Cerebellar cortex (tissue), 1 donor: ENCODE results near the gene PHYKPL.

Experiments
- DNase-seq: peaks from one replicate; pipeline ENCODE4 v3.0.0-alpha.2; 2015; ENCODE audit warnings: low spot score

Gene PHYKPL

DNA sequence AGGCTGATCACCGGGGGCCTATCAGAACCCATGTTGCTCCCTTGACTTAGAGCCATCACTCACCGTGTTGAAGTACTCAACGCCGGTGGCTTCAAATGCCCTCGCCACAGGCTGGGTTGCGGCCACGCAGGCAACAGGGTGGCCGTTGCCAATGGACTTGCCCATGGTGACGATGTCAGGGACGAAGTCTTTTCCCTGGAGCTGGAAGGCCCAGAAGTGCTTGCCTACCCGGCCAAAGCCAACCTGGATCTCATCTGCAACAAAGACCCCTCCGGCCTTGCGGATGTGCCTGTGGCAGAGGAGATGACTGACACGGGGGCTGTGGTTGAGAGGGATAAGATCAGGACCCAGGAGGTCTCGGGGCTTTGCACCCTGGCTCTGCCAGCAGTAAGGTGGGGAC is 10.3 kb downstream of the PHYKPL start:
- DNase-seq, result no peak

DNA sequence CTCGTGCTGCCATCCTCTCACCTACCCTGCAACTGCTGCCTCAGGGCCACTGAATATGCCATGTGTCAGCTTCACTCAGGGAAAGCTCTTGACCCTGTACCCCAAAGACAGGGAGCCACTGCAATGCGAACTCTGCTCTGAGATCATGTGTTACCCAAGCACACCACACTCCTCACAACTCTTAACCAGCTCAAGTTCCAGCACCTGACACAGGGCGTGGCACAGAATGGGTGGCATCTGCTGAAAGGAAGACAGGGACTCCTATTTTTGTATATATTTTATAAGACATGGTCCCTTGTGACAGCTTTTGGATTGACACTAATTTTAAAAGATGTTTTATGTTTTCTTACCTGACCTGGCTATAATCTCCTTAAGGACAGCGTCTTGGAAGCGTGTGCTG is 10.7 kb downstream of the PHYKPL start:
- no peak for DNase-seq

DNA sequence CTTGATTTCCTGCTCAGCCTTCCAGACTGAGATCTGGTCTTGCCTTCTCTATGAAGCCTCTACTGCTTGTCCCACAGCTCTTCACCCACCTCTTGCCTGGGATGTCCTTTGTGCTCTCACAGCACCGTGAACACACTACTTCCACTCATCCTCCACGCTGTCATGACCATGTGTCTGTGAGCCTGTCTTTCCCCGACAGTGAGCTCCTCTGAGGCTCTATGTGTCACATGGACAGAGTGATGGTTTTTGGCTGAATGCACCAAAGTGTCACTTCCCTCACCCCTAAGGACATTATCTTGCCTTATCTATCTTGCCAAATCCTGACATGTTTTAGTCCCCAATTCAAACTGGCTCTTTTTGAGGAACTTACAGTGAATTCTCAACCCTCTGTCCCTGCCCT is 11.3 kb downstream of the PHYKPL start:
- DNase-seq, result no peak

DNA sequence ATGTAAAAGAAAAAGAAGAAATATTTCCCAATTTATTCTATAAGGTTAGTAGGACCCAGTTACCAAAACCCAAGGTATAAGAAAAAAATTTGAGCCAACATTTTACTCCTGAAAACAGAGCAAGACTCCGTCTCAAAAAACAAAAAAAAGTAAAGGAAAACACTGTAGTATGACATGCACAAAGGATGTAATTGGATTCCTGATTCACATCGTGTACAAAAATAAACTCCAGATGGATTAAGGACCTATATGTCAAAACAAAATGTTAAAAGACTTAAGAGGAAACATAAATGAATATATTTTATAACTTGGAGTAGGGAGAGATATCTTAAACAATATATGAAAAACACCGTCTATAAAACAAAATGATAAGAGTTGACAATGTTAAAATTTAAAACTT is 13.8 kb downstream of the PHYKPL start:
- DNase-seq, result no peak

DNA sequence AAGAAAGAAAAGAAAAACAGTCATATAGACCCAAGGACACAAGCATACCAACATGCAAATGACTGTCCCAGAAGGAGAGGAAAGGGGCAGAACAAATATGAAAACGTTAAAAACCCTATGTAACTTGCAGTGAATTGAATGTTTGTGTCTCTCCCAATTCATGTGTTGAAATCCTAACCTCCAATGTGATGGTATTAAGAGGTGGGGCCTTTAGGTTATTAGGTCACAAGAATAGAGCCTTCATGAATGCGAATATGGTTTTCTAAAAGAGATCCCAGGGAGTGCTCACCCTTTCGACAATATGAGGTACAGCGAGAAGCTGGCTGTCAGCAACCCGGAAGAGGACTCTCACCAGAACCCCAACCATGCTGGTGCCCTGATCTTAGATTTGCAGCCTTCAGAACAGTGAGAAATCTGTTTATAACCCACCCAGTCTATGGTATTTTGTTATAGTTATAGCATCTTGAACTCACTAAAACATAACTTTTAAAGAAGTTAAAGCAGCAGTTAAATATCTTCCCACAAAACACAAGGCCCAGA is 14.3 kb downstream of the PHYKPL start:
- DNase-seq, result no peak

DNA sequence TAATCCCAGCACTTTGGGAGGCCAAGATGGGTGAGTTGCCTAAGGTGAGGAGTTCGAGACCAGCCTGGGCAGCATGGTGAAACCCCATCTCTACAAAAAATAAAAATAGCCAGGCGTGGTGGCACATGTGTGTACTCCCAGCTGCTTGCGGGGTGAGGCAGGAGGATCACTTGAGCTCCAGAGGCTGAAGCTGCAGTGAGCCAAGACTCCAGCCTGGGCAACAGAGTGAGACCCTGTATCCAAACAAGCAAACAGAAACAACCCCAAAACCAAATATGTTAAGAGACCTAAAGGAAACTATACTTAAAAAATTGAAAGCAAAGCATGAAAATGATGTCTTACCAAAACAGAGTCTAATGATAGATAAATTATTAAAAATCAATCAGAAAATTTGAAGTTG is 15.8 kb downstream of the PHYKPL start:
- no peak for DNase-seq

DNA sequence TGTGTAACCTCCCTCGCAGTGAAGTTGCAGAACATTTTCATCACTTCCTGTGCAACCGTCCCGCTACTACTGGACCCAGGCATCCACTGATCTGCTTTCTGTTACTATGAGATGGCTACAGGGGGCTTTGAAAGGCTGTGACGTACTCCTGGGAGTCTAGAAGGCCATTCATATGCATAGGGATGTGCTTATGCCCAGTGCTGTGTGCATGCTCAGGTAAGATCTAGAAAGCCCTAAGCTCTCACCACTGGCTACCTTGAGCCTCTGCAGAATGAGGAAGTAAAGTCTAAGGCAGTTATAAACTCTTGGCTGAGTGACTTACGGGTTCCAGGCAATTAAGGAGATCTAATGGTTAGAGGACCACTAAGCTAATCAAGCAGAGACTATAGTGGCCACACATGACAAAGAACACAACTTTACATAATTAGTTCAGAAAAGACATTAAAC is 16.5 kb downstream of the PHYKPL start:
- no peak for DNase-seq

DNA sequence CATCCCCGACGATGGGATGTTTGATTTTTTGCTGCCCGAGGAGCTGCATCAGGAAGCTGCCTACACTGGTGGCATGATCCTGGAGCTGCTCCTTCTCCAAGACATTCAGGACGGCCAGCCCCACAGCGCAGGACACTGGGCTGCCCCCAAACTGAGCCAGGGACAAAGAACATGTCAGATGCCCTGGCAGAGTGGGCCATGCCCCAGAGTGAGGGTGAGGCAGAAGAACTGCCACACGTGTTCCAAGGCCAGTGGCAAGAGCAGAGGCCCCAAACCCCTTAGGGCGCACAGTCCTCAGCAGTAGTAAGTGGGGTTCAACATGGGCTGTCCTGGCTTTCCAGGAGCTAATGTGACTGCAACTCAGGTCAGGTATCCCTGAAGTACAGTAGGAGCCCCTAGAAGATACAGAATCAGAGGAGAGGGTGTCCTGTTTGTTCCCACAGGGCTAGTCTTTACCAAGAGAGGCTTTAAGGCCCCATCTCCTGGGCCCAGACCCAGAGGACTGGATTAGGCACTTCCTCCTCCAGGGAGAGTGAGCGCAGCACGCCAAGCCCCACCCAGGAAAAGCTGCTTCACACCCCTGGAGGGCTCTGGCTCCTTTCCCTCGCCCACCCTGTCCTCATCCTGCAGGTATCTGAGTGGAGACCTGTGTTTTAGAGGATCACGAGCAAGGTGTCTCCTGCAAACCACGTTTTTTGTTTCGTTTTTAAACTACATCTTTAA is 17.2 kb downstream of the PHYKPL start:
- DNase-seq, result no peak

DNA sequence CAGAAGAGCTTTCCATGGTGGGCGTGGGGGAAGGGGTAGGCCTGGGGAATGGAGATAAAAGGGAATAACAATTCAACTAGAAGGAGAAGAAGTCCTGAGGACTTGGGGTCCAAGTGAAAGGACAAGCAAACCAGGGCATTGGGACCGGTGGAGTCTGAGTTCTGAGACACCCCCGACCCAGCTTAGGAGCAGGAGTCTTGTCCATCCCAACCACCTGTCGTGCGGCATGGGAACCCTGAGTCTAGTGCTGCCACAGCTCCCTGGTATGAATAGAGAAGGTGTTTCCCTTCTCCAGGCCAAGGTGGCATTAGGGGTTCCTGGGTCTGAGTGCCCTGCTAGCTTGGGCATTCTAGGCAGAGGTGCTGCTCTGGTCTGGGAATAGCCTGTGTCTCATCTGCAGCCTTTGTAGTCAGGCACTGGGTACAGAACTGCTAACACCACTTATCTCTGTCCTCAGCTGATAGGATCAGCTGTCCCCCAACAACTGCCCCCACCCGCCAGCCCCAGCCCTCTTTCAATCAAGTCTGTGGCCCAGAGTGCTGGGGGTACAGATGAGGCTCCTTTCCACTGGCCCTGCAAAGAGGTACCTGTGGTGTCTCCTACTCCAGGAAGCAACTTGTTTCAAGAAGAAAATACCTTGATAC is 18.3 kb downstream of the PHYKPL start:
- no peak for DNase-seq

DNA sequence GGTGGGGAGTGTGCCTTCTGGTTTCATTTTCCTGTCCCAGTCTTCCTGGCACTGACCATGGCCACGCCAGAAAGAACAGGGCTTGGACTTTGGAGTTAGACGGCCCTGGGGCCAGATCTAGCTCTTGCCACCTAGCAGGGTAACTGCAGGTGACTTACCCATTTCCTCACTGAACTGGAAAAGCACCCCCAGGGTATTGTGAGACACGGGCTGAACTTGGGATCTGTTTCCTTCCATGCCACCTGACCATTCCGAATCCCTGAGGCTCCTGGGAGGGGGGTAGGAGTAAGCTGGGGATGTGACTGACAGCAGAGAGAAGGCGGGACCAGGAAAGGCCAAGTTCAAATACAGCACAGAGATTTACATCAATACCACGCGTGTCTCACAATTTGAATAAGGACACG is 18.9 kb downstream of the PHYKPL start:
- no peak for DNase-seq

DNA sequence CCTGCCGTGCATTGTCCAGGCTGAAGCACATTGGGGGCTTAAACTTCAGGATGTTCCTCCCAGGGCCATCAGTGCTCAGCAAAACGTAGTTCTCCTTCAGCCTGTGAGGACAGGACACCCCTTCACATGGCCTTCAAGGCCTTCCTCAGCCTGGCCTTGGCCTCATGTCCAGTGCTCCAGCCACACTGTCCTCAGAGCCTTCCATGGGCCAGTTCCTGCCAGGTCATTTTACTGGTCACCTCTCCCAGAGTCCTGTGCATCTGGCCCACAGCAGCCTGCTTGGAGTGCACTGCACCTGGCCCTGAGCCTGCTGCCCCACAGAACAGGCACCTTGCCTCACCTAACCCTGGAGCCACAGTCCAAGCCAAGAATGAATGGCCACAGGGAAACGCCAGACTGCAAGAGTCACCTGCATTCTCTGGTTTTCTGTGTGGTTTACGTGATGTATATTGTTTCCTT is 19.6 kb downstream of the PHYKPL start:
- DNase-seq, result no peak

DNA sequence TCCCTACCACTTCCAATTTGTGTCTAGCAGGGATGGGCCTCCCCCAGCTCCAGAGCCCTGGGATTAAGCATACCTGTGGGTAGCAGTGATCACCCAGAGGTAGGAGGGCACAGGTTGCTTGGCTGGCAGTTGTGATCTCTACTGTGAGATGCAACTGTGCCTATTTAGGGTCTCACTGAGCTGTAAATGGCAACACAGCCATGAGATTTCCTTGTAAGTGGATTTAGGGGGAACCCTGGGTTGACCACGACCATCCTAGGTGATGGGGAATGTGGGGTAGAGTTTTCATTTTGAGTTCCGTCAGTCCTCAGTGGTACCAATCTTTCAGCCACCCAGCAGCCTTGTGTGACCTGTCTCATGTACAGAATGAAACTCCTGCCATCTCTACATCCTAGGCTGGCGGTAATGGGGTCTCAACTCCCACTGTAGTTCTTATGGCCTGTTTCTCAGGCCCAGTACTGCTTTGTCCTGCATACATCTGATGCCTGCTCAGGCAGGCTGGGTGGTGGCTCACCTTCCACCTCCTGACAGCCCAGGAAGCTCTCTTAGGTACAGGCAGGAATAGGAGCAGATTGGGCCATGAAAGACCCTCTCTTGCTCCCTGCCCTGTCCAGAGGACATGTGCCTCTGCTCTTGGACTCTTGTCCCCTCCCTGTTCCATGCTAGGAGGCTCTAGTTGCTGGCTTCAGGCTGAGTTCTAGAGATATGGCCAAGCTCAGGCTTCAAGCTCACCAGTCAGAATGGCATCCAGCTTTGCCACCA is 20.2 kb downstream of the PHYKPL start:
- no peak for DNase-seq

DNA sequence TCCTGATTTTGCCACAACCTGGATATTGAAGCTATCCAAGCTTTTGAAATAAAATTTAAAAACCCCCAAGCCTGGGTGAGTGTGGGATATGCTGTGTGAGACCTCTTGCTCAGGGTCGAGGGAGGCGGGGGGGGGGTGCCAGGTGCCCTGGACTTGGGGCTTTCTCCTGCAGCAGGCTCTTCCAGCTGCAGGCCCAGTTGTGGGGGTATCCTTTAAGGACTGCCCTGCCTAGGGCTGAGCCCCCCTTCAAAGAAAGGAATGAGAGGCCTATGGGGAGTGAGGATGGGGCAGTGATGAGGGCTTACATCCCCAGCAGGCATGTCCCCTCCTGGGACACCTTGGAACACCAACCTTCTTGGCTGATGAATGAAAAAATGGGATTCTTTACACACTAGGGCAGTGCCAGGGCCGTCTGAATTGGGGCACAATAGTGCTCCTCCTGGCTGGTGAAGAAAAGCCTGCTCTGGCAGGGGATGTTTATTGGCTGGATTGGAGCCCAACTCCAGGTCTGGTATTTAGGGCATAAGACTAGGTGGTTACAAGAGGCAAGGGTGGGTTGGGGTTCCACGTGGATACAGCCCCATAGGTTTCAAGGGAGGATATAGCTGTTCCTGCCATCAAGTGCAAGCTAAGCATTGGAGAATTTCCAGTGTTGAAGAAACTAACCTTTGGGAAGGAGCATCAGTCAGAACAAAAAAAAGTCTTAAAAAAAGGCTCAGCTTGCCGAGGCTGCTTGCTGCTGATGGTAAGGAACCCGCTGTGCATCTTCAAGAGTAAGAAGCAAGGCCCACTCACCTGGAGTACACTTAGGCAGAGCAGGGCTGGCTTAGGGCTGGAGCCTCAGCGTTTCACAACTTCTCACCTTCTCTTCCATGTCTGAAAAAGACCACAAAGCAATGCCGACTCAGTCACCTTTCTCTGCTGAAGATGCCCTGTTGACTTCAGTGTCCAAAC is 21.2 kb downstream of the PHYKPL start:
- DNase-seq, result no peak

DNA sequence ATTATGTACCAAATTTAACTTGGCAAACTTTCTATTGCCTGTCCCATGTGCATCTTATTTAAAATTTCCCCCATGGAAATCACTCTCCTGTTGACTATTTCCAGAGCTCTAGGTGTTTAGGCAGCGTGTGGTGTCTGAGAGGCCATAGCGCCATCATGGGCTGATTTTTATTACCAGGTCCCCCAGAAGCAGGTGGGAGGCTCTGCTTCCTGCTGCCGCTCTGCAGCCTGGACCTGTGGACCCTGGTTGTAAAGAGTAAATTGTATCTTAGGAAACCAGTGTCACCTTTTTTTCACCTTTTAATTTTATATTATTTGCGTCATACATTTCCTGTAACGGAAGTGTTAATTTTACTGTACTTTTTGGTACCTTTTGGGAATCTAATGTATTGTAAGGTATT is 21.9 kb downstream of the PHYKPL start:
- DNase-seq, result no peak

DNA sequence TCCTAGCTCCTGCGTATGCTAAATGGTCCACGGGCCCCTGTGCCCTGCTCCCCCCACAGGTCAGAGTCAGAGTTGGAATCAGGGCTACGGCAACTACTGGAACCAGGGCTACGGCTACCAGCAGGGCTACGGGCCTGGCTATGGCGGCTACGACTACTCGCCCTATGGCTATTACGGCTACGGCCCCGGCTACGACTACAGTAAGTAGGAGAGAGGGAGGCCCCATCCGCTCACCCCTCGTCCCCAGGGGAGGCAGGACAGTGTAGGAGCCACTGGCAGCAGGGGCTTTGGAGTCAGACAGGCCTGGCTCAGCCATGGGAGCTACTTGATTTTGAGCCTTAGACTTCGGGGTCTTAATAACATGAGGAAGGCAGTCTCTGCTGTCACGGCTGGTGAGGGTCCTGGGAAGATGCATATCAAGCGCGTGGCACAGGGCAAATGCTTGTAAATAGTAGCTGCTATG is 22.5 kb downstream of the PHYKPL start:
- no peak for DNase-seq

DNA sequence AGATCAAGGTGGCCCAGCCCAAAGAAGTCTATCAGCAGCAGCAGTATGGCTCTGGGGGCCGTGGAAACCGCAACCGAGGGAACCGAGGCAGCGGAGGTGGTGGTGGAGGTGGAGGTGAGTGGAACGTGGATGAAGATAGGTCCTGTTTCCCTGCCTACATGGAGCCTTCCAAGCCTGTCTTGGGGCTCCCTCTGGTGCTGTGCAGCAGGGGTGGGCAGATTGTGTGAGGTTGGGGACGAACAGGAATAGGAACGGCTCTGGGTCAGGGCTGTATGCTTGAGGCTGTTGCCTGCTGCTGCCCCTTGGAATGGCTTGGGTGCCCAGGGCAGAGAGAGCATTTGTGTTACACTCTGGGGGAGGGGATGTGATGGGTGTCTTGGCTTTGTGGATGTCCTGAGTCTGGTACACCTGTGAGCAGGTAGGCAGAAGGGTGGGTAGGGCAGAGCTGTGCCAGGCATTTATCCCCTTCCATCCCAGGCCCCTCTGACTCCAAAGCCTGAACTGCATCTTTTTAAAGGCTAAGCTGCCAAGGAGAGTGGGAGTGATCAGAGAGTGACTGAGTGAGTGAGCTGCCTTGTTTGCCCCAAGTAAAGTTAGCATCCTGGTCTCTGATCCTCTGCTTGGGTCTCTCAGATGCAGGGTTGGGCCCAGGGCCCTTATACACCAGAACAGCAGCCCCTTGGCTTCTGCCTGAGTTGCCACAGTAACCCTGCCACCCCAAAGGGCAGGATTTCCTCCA is 23.1 kb downstream of the PHYKPL start:
- DNase-seq, result no peak

DNA sequence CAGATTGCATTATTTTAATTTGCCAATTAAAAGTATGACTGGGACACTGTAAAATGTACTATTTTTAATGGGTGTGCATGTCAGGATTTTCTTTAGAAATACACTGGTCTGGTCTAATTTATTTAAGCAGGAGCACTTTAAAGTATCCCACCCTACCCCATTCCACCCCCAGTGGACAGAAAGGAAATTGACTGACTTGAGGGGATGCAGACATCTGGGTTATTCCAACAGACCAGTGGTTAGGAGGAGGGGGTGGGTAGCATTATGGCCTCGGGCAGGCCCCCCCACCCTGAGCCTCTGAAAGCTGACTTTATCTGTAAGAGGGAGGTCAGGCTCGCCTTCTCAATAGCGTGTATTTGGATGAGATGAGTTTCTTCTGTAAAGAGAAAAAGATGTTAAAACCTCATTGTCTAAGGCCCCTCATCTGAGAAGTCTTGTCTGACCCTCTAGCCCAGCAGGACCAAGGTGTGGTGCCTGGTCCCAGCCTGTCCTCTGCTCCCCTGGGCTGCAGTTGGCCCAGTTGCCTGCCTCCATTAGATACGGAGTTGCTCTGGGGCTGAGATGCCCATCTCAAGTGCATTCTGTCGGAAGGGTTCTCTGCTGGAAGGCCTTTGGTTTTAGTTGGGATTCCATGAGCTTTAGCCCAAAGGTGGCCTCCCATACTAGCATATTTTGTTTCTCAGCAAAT is 23.9 kb downstream of the PHYKPL start:
- no peak for DNase-seq

DNA sequence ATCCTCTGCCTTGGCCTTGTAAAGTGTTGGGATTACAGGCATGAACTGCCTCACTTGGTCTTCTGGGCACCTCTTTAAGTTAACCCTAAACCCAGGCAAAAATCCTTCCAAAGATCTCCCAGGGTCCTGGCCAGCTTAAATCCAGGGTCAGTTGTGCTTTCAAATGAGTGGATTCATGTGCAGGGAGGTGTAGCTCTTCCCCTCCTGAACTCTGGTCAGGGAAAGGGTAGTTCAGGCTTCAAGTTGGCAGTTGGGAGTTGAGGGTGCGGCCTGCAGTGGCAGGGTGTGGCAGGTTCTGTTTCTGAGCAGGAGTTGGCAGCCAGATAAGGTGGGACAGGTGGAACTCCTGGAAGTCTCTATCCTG is 24.7 kb downstream of the PHYKPL start:
- DNase-seq, result no peak

DNA sequence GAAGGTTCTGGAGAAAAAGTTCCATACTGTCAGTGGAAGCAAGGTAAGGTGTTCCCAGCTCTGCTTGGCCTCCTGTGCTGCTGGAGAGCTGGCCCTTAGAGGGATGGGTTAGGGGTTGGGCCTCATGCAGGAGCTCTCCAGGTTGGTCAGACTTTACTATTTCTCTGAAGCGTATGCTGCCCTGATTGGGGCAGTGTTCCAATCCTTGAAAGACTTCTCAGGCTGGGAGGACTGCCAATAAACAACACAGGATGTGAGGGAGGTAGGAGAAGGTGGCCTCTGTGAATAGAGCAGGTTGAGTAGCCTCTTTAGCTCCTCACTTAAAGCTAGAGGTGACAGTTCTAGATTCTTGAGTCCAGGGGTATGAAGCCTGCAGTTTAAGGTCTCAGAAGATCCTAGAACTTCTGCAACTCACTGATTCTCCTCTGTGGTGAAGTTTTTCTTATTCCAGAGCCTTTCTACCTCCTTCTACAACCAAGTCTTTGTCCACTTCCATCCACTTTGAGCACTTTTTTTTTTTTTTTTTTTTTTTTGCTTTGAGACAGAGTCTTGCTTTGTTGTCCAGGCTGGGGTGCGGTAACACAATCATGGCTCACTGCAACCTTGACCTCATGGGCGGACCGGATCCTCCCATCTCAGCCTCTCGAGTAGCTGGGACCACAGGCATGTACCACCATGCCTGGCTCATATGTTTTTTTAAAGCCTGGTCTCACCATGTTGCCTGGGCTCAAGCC is 25.3 kb downstream of the PHYKPL start:
- DNase-seq, result peak; percentile 78
